Measurements from ENCODE around the gene CFAP65.

Gene CFAP65

GRCh38 chr2:219030177-219030940 is 11.0 kb downstream of the CFAP65 start:
- no peak for DNase-seq

DNA sequence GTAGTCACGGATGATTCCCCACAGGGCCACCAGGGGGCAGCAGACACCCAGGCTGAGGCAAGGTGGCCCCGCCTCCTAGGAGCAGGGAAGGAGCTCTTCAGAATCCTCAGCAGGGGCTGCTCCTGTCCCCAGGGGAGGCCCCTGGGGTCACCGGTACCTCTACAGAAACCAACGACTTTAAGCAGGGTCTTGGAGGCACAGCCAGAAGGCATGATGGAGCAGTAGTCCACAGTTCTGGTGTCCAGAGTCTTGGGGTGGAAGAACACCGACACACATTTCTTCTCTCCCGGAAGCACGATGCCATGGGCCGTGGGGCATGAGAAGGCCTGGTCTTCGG is 11.5 kb downstream of the CFAP65 start:
- DNase-seq, result no peak

GRCh38 chr2:219028996-219029828 is 12.1 kb downstream of the CFAP65 start:
- no peak for DNase-seq

- no peak for DNase-seq
These were observed 13.2 kb downstream of the CFAP65 start for GRCh38 chr2:219028141-219028540.

GRCh38 chr2:219027511-219028055 is 13.7 kb downstream of the CFAP65 start:
- no peak for DNase-seq

DNA sequence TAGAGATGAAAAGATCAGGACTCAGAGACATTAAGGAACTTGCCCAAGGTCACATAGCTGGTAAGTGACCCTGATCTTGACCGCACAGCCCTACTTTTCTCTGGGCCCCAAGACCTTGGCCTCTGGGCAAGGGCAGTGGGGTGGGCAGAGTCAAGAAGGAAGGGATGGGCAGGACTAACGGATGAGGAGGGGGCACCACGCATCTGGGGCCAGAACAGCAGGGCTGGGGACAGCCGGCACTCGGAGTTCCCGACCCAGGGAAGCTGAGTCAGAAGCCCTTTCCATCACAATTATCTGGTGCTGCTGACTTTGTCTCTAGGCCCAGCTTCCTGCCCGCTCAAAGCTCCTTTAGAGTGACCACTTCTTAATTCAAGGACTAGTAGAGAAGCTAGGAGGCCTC is 14.4 kb downstream of the CFAP65 start:
- DNase-seq, result no peak

GRCh38 chr2:219025637-219026585 is 15.4 kb downstream of the CFAP65 start:
- no peak for DNase-seq

GRCh38 chr2:219024059-219024458 is 17.3 kb downstream of the CFAP65 start:
- DNase-seq, result no peak

- DNase-seq, result no peak
These were observed 18.2 kb downstream of the CFAP65 start for GRCh38 chr2:219023045-219023605.

DNA sequence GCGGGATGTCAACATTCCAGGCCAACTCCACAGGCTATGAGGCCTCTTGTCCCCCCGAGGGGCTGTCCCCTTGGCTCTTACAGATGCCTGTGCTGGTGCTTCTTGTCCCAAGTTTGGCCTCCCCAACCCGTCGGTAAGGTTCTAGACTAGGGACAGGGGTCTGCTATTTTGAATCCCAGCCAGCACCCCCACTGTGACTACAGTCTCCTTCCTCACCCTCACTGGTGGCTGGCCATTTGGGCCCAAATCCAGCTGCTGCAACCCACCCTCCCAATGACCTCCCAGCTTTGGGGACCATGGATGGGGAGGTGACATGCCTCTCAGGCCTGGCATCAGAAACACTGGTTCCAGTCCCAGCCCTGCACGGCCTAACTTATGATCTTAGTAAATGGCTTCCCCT is 18.7 kb downstream of the CFAP65 start:
- no peak for DNase-seq

DNA sequence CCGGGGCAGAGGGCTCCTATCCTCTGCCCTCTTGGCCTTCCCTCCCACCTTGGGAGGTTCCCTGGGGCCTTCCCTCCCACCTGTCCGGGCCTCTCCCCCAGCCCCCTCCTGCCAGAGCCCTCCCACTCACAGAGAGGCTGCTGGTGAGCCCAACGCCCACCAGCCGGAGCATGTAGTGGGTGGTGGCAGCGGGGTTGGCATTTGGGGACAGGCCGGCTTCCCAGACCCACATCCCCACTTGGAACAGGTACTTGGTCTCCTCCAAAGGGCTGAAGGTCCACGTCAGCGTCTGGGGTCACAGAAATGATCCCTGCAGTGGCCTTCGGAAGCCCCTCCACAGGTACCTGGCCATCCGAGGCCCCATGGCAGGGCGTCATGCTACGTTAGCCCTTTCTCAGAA is 19.3 kb downstream of the CFAP65 start:
- DNase-seq, result no peak

GRCh38 chr2:219021591-219021990 is 19.7 kb downstream of the CFAP65 start:
- DNase-seq, result no peak

- no peak for DNase-seq
These were observed 20.5 kb downstream of the CFAP65 start for GRCh38 chr2:219020604-219021365.

DNA sequence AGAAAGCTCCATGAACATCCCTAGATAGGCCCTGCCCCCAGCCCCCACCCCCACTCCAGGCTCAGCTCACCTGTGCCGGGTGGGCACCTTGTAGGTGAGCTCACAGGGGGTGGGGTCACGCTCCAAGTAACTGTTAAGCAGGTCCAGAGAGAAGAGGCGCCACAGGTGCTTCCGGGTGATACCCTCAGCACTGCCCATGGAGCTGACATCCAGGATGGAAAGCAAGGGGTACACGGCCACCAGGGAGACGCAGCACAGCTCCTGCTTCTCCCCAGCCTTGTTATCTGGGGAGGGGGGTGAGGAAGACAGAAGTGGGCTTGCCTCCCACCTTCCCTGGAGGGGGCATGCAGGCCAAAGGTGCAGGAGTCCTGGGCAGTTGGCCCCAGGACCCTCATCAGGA is 21.9 kb downstream of the CFAP65 start:
- DNase-seq, result no peak

DNA sequence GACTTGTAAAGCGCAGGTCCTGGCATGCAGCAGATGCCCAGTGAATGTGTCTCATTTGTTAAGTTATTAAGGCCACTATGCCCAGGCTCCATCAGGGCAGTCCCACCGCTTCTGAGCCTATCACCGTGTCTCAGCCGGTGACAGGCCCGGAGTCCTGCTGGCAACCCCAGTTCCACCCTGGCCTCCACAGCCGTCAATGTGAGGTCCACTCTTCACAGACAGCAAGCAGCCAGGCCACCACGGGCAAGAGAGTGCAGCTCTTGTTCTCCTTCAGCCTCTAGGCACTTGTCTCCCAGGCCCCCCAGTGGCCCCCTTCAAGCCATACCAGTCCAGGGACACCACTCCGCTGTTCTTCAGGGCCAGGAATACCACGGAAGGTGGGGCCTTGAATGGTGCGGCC is 22.6 kb downstream of the CFAP65 start:
- no peak for DNase-seq

GRCh38 chr2:219018286-219018685 is 23.0 kb downstream of the CFAP65 start:
- no peak for DNase-seq

- no peak for DNase-seq
These were observed 23.9 kb downstream of the CFAP65 start for GRCh38 chr2:219017201-219017931.

DNA sequence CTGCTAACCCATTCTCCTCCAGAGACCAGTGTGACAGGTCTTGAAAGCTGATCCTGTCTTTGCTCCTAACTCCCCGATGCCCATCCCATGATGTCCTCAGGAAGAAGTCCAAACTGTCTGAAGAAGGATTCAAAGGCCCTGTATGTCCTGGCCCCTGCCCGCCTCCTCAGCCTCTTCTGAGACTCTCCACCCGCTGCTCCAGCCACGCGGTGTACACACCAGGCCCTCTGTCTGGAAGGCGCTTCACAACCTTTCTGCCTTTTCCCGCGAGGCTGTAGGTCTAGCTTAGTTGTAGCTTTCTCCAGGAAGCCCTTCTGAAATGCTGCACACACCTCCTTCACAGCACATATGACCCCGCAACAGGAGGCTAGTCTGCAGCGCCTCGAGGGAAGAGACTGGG is 24.6 kb downstream of the CFAP65 start:
- DNase-seq, result no peak

DNA sequence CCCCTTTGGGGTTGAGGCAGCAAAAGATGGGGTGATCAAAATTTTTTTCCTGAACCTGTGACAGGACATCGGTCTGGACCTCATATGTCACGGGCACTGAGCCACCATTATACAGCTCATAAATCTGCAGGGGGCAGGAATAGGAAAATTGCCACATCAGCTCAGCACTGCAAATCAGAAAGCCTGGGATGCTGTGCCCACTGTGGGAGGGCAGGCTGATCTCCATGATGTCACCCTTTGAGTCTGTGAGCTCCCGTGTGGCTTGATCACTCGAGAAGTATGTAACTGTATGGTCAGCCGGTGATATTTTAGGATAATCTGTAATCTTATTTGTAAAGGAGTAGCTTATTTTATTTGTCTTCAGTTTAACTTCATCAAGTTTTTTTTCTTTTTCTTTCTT is 30.4 kb downstream of the CFAP65 start:
- DNase-seq, result no peak

DNA sequence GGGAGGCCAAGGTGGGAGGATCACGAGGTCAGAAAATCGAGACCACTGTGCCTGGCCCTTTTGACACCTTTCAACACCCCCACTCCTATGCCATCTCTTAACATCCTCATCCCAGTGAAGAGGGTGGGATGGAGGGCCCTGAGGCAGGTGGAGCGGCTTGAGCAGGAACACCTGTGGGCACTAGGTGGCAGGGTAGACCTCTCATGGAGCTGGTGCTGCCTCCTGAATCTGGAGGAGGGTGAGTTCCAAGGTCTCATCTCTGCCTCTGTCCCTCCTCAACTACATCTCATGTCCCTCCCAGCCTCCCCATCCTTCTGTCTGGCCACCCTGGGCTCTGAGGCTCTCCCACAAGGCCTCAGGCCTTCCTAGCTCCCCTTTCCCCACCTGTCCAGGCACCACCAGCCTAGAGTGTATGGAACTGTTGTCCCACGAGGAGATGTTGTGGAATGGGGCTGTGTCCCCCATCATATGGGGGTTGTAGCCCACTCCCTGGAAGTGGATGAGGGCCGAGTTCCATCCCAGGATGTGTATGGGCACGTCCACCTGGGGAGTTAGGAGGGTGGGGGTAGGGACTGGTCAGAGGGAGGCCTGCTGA is 31.1 kb downstream of the CFAP65 start:
- DNase-seq, result no peak

- DNase-seq, result no peak
These were observed 32.0 kb downstream of the CFAP65 start for GRCh38 chr2:219009294-219009693.
